GM18861 (cell line): Measurements from ENCODE around the gene ZACN.

Experiments
- ATAC-seq: cut with Tn5 transposase; IDR thresholded peaks from one replicate; pipeline ENCODE4 v1.9.1; 2021; ENCODE audit not compliant: unreplicated experiment

Gene ZACN

DNA sequence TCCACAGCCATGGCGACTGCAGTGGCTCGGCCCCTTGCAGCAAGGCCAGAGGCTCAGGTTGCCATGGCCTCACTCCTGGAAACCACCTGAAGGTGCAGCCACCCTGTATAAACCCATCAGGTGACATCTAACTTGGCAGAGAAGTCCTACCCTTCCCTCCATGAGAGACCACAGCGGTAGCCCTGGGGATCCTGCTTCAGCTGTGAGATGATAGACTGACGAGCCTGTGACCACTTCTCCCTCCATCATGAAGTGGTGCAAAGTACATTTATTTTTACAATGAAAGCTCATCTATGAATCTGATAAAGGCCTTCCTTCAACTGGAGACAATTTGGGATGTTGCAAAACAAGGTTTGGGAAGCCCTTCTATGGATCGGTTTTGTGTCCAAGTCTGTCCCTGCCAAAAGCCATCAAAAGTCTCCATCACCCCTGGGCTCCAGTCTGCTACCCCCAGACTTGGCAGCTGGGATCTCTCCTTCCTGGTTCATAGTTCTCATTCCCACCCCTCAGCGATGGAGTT lies 1.8 kb downstream of the ZACN start:
- ATAC-seq, result no peak

DNA sequence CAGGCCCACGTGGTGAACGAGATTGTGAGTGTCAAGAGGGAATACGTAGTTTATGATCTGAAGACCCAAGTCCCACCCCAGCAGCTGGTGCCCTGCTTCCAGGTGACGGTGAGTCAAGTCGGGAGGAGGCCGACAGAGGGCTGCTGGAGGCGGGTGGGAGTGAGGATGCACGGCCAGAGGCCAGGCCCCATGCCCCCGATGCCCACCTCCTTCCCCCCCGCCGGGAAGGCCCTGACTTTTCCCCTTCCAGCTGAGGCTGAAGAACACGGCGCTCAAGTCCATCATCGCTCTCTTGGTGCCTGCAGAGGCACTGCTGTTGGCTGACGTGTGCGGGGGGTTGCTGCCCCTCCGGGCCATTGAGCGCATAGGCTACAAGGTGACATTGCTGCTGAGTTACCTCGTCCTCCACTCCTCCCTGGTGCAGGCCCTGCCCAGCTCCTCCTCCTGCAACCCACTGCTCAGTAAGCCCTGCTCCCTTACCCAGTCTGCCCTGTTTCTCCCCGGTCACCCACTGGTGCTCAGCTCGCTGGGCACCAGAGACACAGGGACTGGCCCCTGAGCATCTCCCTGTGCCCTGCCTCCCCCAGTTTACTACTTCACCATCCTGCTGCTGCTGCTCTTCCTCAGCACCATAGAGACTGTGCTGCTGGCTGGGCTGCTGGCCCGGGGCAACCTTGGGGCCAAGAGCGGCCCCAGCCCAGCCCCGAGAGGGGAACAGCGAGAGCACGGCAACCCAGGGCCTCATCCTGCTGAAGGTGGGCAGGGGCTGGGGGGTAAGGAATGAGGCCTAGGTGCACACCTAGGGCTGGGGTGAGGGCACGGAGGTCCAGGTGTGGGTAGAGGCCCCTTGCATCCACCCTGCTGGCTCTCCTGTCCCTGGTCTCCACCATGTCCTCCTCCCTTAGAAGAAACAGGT lies 2.6 kb downstream of the ZACN start:
- ATAC-seq, result no peak

DNA sequence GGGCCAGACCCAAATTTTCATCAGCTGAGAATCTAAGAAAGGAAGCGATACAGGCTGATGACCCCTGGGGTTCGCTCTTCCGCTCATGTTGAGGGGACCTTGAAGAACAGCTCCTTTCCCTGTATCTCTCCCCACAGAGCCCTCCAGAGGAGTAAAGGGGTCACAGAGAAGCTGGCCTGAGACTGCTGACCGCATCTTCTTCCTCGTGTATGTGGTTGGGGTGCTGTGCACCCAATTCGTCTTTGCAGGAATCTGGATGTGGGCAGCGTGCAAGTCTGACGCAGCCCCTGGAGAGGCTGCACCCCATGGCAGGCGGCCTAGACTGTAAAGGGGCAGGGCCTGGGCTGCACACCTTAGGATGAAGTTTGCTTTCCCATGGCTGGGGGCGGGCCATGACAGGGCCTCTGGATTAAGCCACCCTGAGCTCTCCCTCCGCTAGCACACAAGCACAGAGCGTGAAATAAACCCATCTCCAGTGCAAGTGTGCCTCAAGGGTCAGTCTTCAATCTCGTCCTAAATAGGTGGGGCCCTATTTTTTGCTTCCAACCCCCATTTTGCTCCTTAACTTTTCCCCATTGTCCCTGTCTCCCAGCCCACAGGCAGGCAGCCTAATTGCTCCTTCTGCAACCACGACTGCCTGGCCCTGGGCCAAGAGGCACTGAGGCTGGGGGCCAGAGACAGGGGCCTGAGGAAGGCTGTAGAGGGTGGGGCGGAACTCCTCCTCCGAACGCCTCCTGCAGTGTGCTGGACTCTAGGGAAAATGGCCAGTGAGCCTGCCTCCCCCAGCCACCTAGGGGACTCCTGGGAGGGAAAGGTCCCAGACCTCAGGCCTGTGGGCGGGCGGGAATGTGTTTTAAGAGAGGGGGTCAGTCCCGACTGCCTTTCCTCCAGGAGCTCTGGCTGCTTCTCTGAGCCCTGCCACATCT lies 3.6 kb downstream of the ZACN start:
- no peak for ATAC-seq

DNA sequence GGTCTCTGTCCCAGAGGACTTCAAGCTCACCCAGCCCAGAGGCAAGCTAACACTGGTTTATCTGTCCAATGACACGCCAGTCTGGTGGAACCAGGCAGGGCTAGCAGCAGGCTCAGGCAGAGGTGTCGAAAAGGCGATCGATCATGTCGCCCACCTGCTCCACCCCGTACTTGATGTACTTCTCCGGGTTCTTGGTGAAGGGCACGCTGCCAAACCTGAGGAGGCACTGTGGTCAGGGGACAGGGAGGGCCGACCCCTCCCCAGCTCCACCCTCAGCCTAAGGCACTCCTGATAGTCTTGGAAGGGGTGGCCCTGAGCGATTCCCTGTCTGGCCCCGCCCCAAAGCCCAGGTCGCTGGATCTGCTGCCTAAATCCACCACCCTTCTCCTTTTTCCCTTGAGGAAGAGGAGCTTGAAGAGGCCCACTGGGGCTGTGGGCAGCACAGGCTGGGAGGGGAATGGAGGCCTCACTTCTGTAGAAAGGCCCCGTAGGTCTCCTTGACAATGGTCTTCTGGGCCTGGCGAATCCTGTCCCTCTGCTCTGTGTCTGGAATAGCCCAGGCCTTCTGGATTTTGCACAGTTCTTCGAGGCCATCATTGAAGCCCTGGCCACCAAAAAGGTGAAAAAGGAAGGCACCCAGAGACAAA lies 4.7 kb downstream of the ZACN start:
- ATAC-seq, result no peak

DNA sequence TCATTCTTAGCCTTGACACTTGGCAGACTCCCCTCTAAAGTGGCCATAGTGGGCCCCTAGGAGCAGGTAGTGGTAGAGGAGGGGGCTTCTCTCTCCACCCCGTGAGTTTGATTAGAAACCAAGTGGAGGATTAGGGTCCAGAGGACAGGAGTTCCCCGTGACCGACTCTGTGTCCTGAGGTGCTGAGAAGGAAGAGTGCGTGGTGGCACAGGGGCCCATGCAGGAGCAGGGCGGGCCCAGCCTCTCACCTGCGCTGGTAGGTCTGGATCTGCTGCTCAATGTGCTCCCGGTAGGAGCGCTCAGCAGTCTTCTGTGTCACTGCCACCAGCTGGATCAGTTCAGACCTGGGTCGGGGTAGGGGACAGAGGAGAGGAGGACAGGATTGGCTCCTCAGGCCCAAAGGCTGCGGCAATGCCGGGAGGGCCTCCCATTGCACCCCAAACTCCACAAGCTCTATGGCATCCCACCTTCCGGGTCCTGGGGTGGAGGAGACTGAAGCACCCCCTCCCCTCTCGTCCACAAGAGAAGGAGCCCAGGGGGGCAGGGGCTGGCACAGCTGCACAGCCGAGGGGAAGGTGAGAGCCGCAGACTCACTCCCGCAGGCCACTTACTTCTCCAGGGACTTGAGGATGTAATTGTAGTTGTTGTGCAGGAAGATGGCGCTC lies 6.2 kb downstream of the ZACN start:
- ATAC-seq, result no peak

DNA sequence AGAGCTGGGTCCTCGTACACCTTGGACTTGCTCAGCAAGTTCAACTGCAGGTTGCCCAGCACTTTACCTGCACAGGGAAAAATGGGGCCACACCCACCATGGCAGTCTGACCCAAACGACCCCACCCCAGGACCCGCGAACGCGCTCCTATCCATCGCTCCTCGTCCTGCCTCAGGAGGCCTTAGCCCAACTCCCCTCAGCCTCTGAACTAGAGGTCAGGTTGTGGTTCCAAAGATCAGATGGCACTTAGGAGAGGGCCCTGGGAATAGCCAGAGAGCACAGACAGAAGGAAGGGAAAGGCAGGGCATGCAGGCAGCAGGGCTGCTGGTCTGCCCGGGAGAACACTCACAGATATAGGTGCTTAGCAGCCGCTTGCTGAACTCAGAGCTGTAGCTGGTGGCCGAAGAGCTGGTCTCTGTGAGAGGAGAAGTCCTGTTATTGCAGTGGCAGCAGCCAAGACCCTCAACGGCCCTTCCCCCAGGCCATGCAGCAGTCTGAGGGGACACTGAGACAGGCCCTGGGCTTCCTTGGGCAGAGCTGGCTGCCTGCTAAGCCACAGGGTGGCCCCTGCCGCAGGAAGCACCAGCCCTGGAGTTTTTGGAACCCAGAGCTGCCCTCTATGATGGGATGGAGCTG lies 6.9 kb downstream of the ZACN start:
- ATAC-seq, result no peak

DNA sequence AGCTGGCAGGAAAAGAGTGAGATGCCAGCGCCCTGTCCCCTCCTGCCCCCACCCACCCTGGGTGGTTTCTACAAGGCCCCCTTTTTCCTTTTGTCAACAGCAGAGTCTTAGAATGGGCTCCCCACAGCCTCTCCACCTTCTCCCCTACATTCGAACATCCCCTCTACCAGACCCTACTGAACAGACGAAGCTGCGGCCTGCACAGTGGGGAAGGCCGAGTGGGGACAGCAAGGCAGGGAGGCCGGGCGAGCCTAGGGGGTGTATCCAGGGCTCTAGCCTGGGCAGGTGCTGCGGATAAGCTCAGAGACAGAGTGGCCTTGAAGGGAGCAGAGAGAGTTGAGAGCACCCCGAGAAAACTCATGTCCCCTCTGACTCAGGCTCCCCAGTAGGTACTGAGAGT lies 7.4 kb downstream of the ZACN start:
- ATAC-seq, result no peak

DNA sequence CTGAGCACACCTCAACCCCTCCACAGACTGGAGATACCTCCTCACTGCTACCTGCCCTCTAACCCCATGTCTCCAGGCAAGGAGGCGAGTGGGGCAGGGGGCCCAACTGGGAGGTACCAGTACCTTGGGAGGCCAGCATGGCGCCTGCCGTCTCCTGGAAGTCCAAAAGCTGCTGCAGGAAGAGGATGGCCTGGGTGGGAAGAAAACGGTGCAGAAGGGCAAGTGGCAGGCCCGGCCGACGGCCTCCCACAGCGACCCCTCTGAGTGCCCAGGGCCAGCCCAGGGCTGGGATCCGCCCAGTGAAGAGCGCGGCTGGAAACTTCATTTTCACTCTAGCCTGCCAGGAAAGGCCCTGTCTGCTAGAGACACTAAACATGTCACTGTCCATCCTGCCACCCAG lies 8.5 kb downstream of the ZACN start:
- ATAC-seq, result no peak

DNA sequence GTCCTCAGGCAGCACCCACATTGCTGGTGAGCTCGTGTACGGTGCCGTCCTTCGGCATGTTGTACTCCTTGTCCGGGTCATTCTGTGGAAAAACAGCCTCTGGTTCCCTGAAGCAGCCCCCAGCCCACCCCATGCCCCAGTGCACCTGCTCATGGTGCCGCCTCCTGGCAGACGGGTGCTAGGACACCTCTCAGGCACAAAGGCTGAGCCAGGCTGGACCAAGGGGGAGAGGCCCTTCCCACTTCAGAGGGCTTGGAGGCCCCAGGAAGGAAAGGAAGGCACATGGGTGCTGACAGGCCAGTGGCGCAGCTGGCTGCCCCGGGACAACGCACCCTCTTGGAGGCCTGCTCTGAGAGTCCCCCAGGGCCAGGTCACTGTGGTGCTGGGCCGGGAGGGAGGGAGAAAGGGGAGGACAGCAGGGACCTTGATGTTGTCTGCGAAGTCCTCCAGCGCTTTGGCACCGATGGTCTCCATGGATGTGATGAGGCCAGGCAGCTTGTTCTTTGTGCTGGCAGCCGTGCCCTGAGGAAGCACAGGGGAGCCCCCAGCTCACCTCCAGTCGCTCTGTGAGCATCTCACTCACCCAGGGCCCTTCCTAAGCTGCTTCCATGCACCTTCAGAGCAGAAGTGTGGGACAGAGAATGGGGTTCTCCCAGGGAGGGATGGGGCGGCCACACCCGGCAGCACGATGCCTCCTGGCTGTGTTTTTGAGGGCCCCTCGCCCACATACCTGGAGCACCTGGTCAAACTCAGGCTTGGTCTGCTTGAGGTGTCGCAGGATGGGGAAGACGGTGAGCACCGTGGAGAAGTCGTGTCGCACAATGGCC lies 9.3 kb downstream of the ZACN start:
- no peak for ATAC-seq

DNA sequence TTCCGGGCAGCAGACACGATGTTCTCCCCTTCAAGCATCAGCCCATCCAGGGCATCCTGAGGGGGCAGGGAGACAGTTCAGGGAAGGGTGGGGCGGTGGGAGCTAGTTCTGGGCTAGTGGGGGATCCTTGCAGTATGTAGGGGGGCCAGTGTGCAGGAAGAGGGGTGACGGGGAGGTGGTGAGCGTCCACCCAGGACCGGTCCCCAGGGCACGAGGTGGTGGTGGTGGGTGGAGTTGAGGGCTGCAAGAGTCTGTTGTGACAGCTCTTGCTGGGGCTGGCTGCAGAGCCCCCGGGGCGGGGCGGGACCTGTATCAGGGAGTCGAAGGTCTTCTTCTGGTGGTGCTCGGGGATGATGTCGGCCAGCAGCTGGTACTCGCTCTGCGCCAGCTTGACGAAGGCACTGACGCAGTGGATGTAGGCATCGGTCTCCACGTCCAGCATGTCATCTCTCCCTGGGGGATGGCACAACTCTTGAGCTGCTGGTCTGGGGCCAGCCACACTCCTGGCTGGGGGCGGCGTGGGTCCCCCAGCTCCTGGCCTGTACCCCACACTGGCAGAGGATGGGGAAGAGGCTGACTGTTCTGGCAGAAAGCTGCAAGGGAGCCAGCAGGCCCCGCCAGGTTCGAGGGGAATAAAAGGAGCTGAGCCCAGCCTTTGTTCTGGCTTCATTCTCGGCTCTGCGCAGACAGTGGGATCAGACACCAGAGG lies 10.0 kb downstream of the ZACN start:
- ATAC-seq, result no peak

DNA sequence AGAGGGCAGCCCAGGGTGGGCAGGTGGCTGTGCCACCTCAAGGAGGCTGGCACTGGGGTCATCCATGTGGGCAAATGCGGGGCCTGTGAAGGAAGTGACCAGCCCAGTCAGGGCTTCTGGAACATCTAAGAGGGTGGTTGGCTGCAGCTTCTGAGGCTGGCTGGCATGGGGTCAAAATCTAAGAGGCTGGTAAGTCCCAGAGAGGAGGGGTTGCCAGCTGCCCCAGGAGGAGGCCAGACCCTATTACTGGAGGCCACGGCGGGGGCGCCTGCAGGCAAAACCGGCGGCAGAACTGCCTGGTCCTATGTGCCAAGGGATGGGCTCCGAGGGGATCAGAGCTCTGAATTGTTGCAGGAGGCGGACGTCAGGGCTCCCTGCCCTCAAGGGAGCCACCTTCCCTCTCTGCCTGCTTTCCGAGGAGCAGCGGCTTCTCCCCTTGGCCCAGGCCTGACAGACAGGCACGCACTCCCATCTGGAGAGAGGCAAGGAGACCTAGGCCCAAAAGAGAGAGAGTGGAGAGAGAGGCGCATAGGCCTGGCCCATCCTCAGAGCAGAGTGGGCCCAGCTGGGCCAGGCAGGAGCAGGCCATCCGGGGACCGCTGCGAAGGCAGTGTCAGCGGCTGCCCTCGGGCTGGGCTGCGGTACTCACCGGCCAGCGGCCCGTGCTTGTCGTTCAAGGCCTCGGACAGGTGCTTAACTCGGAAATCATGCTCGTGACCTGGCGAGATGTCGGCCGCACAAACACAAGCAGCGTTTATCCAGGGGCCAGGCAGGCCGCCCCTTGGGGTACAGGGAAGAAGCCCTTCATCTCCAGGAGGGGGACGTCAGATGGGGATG lies 10.9 kb downstream of the ZACN start:
- no peak for ATAC-seq

DNA sequence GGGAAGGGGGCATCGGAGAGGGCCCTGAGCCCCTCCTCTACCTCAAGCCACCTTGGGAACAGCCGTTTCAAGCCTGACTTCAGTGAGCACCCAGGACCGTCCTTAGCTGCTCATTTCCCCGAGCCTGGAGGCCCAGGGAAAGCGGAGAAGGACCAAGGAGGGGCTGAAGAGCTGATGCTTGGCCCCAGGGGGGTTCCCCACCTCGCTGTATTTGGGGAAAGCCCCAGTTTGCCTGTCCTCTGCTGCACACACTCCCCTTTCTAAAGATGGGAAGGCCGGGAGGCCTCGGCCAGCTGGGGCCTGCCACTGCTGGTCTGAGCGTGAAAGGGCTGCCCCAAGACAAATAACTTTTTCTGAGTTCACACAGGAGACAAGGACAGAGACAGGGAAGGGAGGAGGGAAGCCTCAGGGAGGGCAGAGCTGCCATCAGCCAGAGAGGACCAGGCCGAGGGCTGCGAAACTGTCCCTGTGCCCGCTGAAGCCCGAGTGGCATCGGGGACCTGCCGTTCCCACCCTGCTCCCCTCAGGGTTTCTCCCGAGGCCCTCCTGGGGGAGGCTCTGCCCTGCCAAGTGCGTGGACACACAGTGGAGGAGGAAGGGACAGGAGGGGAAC lies 11.6 kb downstream of the ZACN start:
- ATAC-seq, result no peak

DNA sequence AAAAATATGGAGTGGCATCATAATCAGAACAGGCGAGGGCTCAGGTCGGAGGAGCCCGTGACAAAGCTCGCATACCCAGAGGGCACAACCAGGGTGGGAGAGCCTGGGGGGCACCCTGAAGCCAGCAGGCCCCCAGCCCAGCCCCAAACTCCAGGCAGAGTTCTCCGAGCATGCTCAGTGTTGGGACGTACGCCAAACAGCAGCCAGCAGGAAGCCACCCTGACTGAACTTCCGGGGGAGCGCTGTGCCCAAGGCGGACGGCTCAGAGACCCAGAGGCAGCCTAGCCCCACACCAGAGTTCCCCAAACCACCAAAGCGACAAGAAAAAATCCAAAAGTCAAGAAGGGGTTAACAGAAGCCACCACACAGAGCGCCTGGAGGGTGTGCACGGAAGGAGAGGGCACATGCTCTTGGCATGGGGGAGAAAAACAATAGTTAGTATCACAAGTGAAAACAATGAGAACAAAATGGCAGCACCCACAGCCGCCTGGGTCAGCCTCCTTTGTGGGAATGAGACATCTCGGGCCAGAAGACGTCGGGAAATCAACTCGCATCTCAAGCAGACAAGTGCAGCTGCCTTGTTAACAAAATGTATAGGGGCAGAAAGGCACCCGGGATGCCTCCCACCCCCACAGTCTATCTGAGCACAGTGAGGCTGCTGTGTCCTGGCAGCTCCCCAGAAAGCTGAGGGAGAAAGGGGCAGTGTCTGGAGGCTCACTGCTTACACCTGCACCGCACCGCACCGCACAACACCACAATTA lies 12.7 kb downstream of the ZACN start:
- no peak for ATAC-seq

DNA sequence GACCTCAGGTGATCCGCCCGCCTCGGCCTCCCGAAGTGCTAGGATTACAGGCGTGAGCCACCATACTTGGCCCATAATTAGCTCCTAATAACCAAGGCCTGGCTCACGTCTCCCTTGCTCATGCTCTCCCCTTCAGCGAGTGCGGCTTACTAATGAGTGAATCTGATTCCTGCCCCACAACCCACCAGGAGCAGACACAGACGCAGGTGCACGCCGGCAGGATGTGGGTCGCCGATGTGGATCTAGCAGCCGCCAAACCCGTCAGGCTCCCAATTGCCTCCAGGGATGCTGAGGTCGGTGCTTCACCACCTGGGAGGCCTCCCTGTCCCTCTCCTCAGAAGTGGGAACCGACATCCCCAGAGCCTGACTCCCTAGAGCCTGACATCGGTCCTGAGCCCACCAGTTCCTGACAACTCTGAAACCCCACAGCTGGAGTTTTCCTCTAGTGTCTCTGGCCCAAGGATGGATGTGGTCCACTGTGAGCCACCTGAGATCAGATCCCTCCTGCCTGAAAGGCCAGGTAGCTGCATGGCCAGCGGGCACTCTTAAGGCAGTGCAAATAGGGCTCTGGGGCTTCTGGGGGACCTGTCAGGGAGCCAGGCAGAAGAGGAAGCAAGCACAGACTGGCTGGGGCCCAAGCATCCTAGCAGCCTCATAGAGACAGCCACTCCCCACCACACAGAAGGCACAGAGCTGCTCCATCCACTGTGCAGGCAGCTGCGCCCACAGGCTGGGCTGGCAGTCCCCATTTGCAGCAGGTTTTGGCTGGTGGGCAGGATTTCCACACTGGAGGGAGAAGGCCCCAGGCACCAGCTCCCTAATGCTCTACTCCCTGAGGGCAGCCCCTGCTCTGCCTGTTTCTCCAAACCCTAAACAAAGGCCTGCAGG lies 13.8 kb downstream of the ZACN start:
- ATAC-seq, result no peak

DNA sequence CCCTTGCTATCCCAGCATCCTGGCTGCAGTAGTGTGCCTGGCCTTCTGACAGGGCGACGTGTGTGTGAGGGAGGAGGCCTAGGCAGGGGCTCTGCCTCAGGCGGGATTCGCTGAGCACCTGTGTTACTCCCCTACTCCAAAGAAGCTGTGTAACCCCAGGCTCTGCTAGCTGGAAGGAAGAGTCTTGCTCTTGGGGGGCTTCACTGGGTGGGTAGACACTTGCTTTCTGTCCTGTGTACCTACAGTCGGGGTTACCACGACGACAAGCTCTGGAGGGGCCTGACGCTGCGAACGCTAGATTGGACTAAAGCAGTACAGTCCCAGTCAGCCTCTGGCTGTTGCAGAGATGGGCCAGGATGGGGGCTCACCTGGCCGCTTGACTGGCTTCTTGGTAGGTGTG lies 15.1 kb downstream of the ZACN start:
- ATAC-seq, result no peak

DNA sequence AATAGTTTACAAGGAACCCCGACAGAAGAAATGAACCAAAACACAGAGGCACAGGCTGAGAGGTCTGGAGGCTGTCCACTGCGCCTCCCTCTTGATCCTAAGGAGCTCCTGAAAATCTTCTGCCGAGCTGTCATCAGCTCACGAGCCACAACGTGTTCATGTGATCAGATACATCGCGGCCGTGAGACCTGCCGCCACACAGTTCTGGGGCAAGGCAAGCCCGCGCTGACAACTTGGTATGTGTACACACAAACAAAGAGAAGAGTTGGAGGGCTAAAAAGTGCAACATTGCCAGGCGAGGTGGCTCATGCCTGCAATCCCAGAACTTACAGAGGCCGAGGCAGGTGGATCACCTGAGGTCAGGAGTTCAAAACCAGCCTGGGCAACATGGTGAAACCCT lies 17.0 kb downstream of the ZACN start:
- ATAC-seq, result no peak
